Islet of Langerhans (tissue), 1 donor: ENCODE measurements around the gene ADARB2.
"Not testable (repeated sequence)": the region's sequence is repeated elsewhere in the genome, so short reads cannot be mapped to it uniquely, and the experiment has no call there.

ENCODE experiments used
- FAIRE-seq: peaks from one replicate; lab custom pipeline; 2011; peaks lifted over from hg19 to GRCh38; lab: Jason Lieb, UNC

ADARB2 gene

GRCh38 chr10:1274111-1274661 lies 463.1 kb downstream of the ADARB2 start:
- no peak for FAIRE-seq

- FAIRE-seq: no peak
Measured at GRCh38 chr10:1273372-1274105, 463.8 kb downstream of the ADARB2 start.

- FAIRE-seq: no peak
Measured at GRCh38 chr10:1272777-1273161, 464.6 kb downstream of the ADARB2 start.

- FAIRE-seq: no peak
Measured at GRCh38 chr10:1272079-1272776, 465.1 kb downstream of the ADARB2 start.

- FAIRE-seq: no peak
Measured at GRCh38 chr10:1270906-1271305, 466.4 kb downstream of the ADARB2 start.

- no peak for FAIRE-seq
Measured at GRCh38 chr10:1270490-1270889, 466.8 kb downstream of the ADARB2 start.

GRCh38 chr10:1268831-1269230 lies 468.5 kb downstream of the ADARB2 start:
- no peak for FAIRE-seq

GRCh38 chr10:1267568-1267967 lies 469.8 kb downstream of the ADARB2 start:
- FAIRE-seq: no peak

GRCh38 chr10:1267148-1267547 lies 470.2 kb downstream of the ADARB2 start:
- FAIRE-seq: no peak

GRCh38 chr10:1266033-1266802 lies 471.1 kb downstream of the ADARB2 start:
- no peak for FAIRE-seq

- no peak for FAIRE-seq
Measured at GRCh38 chr10:1264001-1264400, 473.3 kb downstream of the ADARB2 start.

GRCh38 chr10:1257274-1257673 lies 480.1 kb downstream of the ADARB2 start:
- no peak for FAIRE-seq

- FAIRE-seq: no peak
Measured at GRCh38 chr10:1256432-1256725, 480.9 kb downstream of the ADARB2 start.

GRCh38 chr10:1255600-1256431 lies 481.5 kb downstream of the ADARB2 start:
- FAIRE-seq: no peak

GRCh38 chr10:1255118-1255517 lies 482.2 kb downstream of the ADARB2 start:
- FAIRE-seq: no peak

- FAIRE-seq: no peak
Measured at GRCh38 chr10:1253523-1254353, 483.6 kb downstream of the ADARB2 start.

- FAIRE-seq: no peak
Measured at GRCh38 chr10:1251769-1252168, 485.6 kb downstream of the ADARB2 start.

- FAIRE-seq: no peak
Measured at GRCh38 chr10:1249142-1249920, 488.0 kb downstream of the ADARB2 start.

- not testable (repeated sequence) for FAIRE-seq
Measured at GRCh38 chr10:1248262-1248630, 489.1 kb downstream of the ADARB2 start.

GRCh38 chr10:1247598-1248261 lies 489.6 kb downstream of the ADARB2 start:
- FAIRE-seq: no peak
